ENCODE measurements around the gene ANKS1B. TPM values are rescaled to one million over a fixed set of nuclear protein-coding genes. Genes with fewer than 3 reads are reported as not detected.

Gene ANKS1B
- total RNA-seq, 2 experiments from 2014 or later = not detected

DNA sequence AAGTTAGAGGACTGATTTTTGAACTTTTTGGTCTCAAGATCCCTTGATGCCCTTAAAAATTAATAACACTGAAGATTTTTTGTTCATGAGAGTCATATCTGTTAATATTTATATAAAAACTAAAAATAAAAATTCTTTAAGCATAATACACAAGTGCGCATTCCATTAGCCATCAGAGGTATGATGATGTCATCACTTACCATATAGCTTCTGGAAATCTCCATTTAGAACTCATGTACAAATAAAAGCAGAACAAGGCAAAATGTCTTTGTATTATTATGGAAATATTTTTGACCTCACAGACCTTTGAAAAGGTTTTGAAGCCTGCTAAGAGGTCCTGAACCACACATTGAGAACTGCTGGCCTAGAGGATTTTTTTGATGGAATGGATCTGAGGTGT, 551.6 kb downstream of the ANKS1B start:
- Mint-ChIP-seq H3K4me1 (ENCODE audit: low read depth) (no peaks in the 10 kb centered on the region), H3K4me3 (no peak overlapping the region), H3K9me3 (no peaks in the 10 kb centered on the region), H3K27me3 (ENCODE audit: low read depth) (no peaks in the 10 kb centered on the region), H3K36me3 (ENCODE audit: low read depth) (no peaks in the 10 kb centered on the region), H3K27ac (no peak overlapping the region)
- CTCF ChIA-PET = no interaction called here
- intact Hi-C loops (cut with micrococcal nuclease) = no loop called here
- no peak for DNase-seq

DNA sequence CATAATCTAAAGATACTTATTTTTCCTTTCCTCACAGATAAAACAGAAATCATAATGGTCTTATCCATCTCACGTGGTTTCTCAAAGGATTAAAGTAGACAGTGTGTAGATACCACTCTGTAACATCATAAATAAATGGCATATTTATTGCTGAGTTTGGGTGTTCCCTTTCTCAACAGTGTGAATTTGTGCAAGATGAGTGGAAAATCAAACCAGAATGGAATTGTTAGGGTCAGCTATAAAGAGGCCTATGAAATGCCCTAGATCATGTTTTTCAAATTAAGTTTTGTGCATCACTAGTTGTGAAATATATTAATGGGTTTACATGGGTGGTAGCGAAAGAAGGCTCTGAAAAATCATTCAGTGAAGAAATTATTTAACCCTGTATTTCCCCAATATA, 553.5 kb downstream of the ANKS1B start:
- Mint-ChIP-seq H3K27me3 (ENCODE audit: low read depth) (no peaks in the 10 kb centered on the region), H3K9me3 (peaks cover 2% of the 10 kb centered on the region), H3K27ac (no peak overlapping the region), H3K4me3 (no peak overlapping the region), H3K36me3 (ENCODE audit: low read depth) (no peaks in the 10 kb centered on the region), H3K4me1 (ENCODE audit: low read depth) (no peaks in the 10 kb centered on the region)
- DNase-seq = no peak
- intact Hi-C loops (cut with micrococcal nuclease) = no loop called here
- CTCF ChIA-PET = no interaction called here

DNA sequence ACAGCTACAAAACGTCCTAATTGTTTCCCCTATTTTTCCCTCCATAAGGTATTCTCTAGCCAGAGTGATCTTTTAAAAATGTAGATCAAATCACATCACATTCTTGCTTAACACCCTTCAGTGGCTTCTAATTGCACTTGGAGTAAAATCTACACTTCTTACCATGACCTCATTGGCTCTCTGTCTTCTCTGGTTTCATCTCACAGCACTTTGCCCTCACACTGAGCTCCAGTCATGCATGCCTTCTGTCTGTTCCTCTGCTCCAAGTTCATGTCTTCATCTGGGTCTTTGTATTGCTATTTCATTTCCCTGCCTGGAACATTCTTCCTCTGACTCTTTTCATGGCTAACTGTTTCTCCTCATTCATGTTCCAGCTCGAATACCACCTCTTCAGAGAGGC, 557.6 kb downstream of the ANKS1B start:
- H3K9me3 Mint-ChIP-seq = peaks cover 7% of the 10 kb centered on the region

DNA sequence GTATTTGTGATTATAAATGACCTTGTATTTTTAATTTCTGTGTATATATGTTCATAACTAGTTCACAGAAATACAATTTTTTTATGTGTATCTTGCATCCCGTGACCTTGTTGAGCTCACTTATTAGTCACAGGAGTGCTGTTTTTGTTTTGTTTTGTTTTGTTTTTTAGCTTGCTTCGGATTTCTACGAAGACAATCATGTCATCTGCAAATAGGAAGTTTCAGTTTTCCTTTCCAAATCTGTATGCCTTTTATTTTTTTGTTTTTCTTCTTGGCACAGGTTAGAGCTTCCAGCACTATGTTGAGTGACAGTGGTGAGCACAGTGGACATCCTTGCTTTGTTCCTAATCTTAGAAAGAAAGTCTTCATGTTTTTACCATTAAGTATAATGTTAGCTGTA, 566.4 kb downstream of the ANKS1B start:
- Mint-ChIP-seq H3K9me3 (peaks cover 11% of the 10 kb centered on the region), H3K36me3 (ENCODE audit: low read depth) (no peaks in the 10 kb centered on the region), H3K4me3 (no peak overlapping the region), H3K4me1 (ENCODE audit: low read depth) (no peaks in the 10 kb centered on the region), H3K27ac (no peak overlapping the region), H3K27me3 (ENCODE audit: low read depth) (no peaks in the 10 kb centered on the region)
- CTCF ChIA-PET = no interaction called here
- intact Hi-C loops (cut with micrococcal nuclease) = no loop called here
- no peak for DNase-seq

More for the DNA sequence above, 557.6 kb downstream of the ANKS1B start:
- no peaks in the 10 kb centered on the region for H3K4me1 Mint-ChIP-seq (ENCODE audit: low read depth)
- no peak overlapping the region for H3K27ac Mint-ChIP-seq
- intact Hi-C loops (cut with micrococcal nuclease) = no loop called here
- no peak for DNase-seq
- H3K27me3 Mint-ChIP-seq (ENCODE audit: low read depth) = no peaks in the 10 kb centered on the region
- H3K4me3 Mint-ChIP-seq = no peak overlapping the region
- no peaks in the 10 kb centered on the region for H3K36me3 Mint-ChIP-seq (ENCODE audit: low read depth)
- CTCF ChIA-PET = interaction anchor here (0.7 kb wide), 1 partner anchor 397 kb away, joined by 3 read pairs; no protein-coding TSS in a partner anchor

DNA sequence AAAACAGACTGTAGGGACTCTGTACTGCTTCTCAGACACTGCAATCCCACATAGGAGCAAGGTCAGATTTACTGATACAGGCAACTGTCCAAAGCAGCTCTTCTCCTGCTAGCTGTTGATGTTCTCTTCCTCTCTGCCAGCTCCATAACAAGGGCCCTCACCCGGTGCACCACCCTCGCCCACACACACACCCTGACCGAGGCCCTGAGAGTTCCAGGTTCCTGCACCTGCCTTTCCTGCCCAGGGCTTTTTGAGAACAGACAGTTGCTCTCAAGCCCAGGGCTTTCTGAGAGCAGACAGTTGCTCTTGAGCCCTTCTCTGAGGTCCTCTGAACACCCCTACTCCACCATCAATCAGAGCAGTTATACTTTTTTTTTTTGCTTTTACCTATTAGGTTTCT, 571.0 kb downstream of the ANKS1B start:
- Mint-ChIP-seq H3K27me3 (ENCODE audit: low read depth) (no peaks in the 10 kb centered on the region), H3K36me3 (ENCODE audit: low read depth) (no peaks in the 10 kb centered on the region)

DNA sequence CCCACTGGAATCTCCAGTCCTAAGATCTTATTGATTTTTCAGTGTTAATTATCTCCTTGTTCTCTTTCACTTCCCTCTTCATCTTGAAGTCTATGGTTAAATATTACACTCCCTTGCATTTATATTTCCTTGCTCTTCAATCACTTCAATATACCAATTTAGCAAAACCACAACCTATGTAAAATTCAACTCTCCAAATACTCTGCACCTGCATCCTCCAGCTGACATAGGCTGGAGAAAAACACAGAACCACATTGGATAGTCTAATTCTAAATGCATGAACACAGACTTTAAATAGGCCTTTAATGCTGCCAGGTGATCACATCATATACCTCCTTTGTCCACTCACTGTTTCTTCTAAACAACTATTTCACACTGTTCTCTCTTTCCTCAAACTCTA, 591.0 kb downstream of the ANKS1B start:
- no peaks in the 10 kb centered on the region for H3K4me1 Mint-ChIP-seq (ENCODE audit: low read depth)
- no peak overlapping the region for H3K4me3 Mint-ChIP-seq
- H3K27ac Mint-ChIP-seq = no peak overlapping the region
- intact Hi-C loops (cut with micrococcal nuclease) = no loop called here
- H3K9me3 Mint-ChIP-seq = peaks cover 2% of the 10 kb centered on the region
- CTCF ChIA-PET = no interaction called here
- no peaks in the 10 kb centered on the region for H3K36me3 Mint-ChIP-seq (ENCODE audit: low read depth)
- no peak for DNase-seq
- H3K27me3 Mint-ChIP-seq (ENCODE audit: low read depth) = no peaks in the 10 kb centered on the region

More for the DNA sequence above, 571.0 kb downstream of the ANKS1B start:
- intact Hi-C loops (cut with micrococcal nuclease) = no loop called here
- Mint-ChIP-seq H3K4me1 (ENCODE audit: low read depth) (no peaks in the 10 kb centered on the region), H3K4me3 (no peak overlapping the region), H3K9me3 (peaks cover 9% of the 10 kb centered on the region), H3K27ac (no peak overlapping the region)
- no peak for DNase-seq
- CTCF ChIA-PET = no interaction called here

DNA sequence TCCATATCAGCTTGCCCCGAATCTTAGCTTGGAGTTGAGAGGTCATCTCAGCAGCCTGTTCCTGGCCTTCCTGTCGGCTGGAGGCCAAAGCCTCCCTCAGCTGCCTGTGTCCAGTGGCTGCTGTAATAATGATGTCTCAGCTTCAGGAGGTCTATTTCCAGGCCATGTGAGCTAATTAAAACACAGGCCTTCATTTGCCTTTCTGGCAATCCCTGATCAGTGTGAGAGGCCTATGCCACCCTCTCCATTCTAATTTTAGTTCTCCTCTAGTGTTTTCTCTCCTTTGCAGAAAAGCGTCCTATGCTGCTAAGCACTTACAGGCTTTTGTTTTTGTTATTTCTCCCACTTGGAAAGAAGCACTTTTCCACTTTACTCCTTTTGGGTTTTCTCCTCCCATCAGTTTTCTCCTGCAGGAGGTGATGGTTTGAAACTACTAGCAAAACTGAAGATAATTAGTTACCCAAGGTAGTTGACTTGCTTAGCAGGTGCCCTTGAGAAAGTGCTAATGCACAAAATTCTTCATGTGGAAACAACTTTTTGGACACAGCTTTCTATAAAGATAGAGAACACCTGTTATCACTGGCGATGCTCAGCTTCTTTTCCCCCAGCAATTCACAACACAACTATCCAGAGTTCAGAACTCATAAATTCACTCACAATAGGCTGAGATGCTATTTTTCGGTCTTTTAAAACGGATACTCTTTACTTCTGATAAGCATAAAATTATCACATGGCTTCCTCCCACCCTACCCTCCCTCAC, 592.5 kb downstream of the ANKS1B start:
- H3K27ac Mint-ChIP-seq = no peak overlapping the region
- H3K4me3 Mint-ChIP-seq = no peak overlapping the region
- peaks cover 2% of the 10 kb centered on the region for H3K9me3 Mint-ChIP-seq
- intact Hi-C loops (cut with micrococcal nuclease) = no loop called here
- H3K36me3 Mint-ChIP-seq (ENCODE audit: low read depth) = no peaks in the 10 kb centered on the region
- no peaks in the 10 kb centered on the region for H3K4me1 Mint-ChIP-seq (ENCODE audit: low read depth)
- CTCF ChIA-PET = interaction anchor here (0.6 kb wide), 1 partner anchor 16 kb away, joined by 3 read pairs; no protein-coding TSS in a partner anchor
- H3K27me3 Mint-ChIP-seq (ENCODE audit: low read depth) = no peaks in the 10 kb centered on the region
- DNase-seq = no peak

DNA sequence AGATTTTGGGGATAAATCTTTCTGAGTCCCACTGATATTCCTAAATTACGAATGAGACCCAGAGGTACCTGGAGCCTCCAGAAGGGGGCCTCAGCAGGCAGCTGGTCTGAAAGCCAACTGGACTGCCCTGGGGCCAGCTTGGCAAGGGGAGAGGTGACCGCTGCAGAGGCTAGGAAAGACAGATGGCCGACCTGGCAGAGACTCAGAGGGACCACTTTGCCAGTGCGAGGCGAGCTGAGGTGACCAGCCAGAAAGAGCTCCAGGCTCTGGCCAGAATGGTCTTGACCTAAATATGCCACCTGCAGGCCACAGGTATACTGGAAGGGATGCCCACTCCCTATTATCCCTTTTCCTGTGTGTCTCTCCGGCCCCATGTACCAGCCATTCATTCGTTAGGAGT, 594.0 kb downstream of the ANKS1B start:
- no peaks in the 10 kb centered on the region for H3K36me3 Mint-ChIP-seq (ENCODE audit: low read depth)
- no peak overlapping the region for H3K4me3 Mint-ChIP-seq
- no peaks in the 10 kb centered on the region for H3K4me1 Mint-ChIP-seq (ENCODE audit: low read depth)
- intact Hi-C loops (cut with micrococcal nuclease) = no loop called here
- no peaks in the 10 kb centered on the region for H3K27me3 Mint-ChIP-seq (ENCODE audit: low read depth)
- no peak overlapping the region for H3K27ac Mint-ChIP-seq
- CTCF ChIA-PET = interaction anchor here (1.2 kb wide), 1 partner anchor 347 kb away, joined by 3 read pairs; no protein-coding TSS in a partner anchor
- no peak for DNase-seq
- peaks cover 2% of the 10 kb centered on the region for H3K9me3 Mint-ChIP-seq

DNA sequence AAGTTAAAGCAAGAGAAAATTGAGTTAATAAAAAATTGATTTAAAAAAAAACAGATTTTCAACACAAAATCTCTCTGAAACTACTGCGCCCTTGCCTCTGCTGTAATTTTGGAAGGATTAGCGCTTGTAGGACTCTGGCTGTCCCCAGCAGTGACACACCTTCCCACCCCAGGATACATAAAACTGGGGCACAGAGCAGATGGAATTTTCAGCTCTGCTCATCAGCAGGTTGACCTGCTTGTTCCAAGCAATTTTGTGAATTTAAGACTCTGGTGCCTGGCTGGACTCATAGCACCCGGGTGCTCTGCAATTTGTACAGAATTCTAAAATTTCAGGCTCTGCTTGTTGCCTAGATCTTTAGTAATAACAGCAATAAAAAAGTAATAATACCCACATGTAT, 595.0 kb downstream of the ANKS1B start:
- Mint-ChIP-seq H3K36me3 (ENCODE audit: low read depth) (no peaks in the 10 kb centered on the region), H3K4me3 (no peak overlapping the region), H3K4me1 (ENCODE audit: low read depth) (no peaks in the 10 kb centered on the region), H3K27me3 (ENCODE audit: low read depth) (no peaks in the 10 kb centered on the region), H3K27ac (no peak overlapping the region), H3K9me3 (peaks cover 2% of the 10 kb centered on the region)
- DNase-seq = no peak
- CTCF ChIA-PET = no interaction called here
- intact Hi-C loops (cut with micrococcal nuclease) = no loop called here

DNA sequence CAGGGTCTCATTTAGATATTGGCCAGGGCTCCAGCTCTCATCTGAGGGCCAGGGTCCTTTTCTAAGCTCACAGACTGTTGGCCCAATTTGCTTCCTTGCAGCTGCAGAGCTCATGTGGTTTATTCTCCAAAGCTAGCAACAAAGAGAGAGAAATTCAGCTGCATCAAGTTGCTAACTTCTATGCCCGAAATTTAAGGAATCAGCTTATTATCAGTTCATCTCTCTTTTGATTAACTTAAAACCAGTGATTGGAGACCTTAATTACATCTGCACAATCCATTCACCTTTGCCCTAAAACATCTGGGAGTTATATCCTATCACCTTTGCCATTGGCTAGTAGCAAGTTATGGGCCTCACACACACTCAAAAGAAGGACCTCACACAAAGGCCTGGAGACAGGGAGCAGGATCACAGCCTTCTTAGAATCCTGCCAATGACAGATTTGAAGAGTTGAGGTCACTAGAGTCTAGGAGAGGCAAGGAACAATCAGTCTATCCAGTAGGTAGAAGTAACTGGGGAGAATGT, 596.0 kb downstream of the ANKS1B start:
- Mint-ChIP-seq H3K36me3 (ENCODE audit: low read depth) (no peaks in the 10 kb centered on the region), H3K27me3 (ENCODE audit: low read depth) (no peaks in the 10 kb centered on the region), H3K4me3 (no peak overlapping the region), H3K4me1 (ENCODE audit: low read depth) (no peaks in the 10 kb centered on the region), H3K9me3 (peaks cover 2% of the 10 kb centered on the region), H3K27ac (no peak overlapping the region)
- DNase-seq = no peak
- intact Hi-C loops (cut with micrococcal nuclease) = no loop called here
- CTCF ChIA-PET = interaction anchor here (0.7 to 1.2 kb wide), 2 partner anchors 9 to 14 kb away, joined by 3 read pairs; no protein-coding TSS in a partner anchor

DNA sequence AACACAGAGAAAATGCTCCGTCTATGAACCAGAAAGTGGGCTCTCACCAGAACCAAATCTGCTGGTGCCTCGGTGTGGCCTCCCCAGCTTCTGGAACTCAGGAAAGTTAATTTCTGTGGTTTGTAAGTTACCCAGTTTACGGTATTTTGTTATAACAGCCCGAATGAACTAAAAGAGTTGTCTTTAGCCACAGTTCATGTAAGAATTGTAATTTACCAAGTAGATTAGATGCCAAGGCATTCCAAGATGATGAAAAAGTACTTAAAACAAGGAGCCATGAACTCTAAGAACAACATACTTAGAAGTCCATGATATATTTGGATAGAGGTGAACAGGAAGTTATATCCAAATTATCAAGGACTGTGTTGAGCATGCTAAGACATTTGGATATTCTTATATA, 597.1 kb downstream of the ANKS1B start:
- CTCF ChIA-PET = interaction anchor here (1.0 to 1.2 kb wide), 2 partner anchors 13 to 1167 kb away, joined by 3 read pairs; no protein-coding TSS in a partner anchor
- no peak for DNase-seq
- intact Hi-C loops (cut with micrococcal nuclease) = loop anchor here (2.0 kb wide), 1 partner anchor 233 kb away; no protein-coding TSS in a partner anchor
- Mint-ChIP-seq H3K27me3 (ENCODE audit: low read depth) (no peaks in the 10 kb centered on the region), H3K4me3 (no peak overlapping the region), H3K9me3 (peaks cover 2% of the 10 kb centered on the region), H3K27ac (no peak overlapping the region), H3K36me3 (ENCODE audit: low read depth) (no peaks in the 10 kb centered on the region), H3K4me1 (ENCODE audit: low read depth) (no peaks in the 10 kb centered on the region)

DNA sequence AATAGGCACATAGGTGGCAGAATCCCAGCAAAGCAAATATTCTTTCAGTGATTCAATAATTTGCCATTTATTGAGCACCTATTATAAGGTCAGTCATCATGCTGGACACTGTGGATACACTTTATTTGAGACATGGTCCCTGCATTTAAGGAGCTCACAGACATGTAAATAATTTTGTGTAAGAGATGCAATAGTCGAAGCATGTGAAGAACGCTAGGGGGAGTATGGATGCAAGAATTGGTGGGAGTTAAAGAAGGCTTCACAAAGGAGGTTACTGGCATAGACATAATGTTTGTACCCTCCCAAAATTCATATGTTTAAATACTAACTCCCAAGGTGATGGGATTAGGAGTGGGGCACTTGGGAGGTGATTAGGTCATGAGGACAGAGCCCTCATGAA, 597.8 kb downstream of the ANKS1B start:
- intact Hi-C loops (cut with micrococcal nuclease) = loop anchor here (2.0 kb wide), 1 partner anchor 234 kb away; no protein-coding TSS in a partner anchor
- DNase-seq = no peak
- Mint-ChIP-seq H3K4me3 (no peak overlapping the region), H3K4me1 (ENCODE audit: low read depth) (no peaks in the 10 kb centered on the region), H3K27me3 (ENCODE audit: low read depth) (no peaks in the 10 kb centered on the region), H3K9me3 (no peaks in the 10 kb centered on the region), H3K36me3 (ENCODE audit: low read depth) (no peaks in the 10 kb centered on the region), H3K27ac (no peak overlapping the region)
- CTCF ChIA-PET = interaction anchor here (0.6 kb wide), 1 partner anchor 792 kb away, joined by 3 read pairs; no protein-coding TSS in a partner anchor

DNA sequence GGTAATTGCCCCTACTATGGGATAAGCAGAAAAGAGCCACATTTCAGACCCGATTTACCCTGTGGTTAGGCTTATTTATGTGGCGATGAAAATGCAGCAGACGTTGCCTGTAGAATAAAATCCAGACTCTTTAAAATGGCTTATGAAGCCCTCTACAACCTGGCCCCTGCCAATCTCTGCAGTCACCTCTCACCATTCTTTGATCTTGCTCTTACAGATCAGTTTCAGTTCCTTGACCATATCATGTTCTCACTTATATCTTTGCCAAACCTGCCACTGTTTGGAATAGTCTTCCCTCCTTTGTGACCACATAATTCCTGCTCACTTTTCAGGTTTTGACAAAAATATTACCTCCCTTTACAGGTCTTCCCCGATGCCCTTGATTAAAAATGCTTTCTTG, 601.5 kb downstream of the ANKS1B start:
- H3K4me3 Mint-ChIP-seq = no peak overlapping the region
- intact Hi-C loops (cut with micrococcal nuclease) = no loop called here
- CTCF ChIA-PET = no interaction called here
- H3K27me3 Mint-ChIP-seq (ENCODE audit: low read depth) = no peaks in the 10 kb centered on the region
- no peak for DNase-seq
- no peak overlapping the region for H3K27ac Mint-ChIP-seq
- no peaks in the 10 kb centered on the region for H3K9me3 Mint-ChIP-seq
- H3K36me3 Mint-ChIP-seq (ENCODE audit: low read depth) = no peaks in the 10 kb centered on the region
- H3K4me1 Mint-ChIP-seq (ENCODE audit: low read depth) = no peaks in the 10 kb centered on the region

All from activated naive CD4-positive, alpha-beta T cell treated with anti-CD3 and anti-CD28 coated beads for 36 hours (primary cell).